Kidney (tissue), 14 donors: ENCODE data around the gene ROR1. TPM values are rescaled to one million over a fixed set of nuclear protein-coding genes. Genes with fewer than 3 reads are reported as not detected.
"Not testable (repeated sequence)": the region's sequence is repeated elsewhere in the genome, so short reads cannot be mapped to it uniquely, and the experiment has no call there.

Experiments used
- DNase-seq, 5 donors: peaks; one replicate each; pipeline ENCODE4 v3.0.0-alpha.2; 2013 to 2020
- FAIRE-seq: peaks from 2 replicates; lab custom pipeline; 2012; peaks lifted over from hg19 to GRCh38; lab: Jason Lieb, UNC
- H3K27ac ChIP-seq, 2 donors: one replicate each; pipeline ENCODE4 v1.7.0; 2013; ENCODE audit warnings: low read depth in 2 of 2, low read length in 2 of 2, inconsistent platforms in 1 of 2
- H3K27me3 ChIP-seq: one replicate; pipeline ENCODE4 v1.7.1; 2013; ENCODE audit warnings: low read length, inconsistent platforms; ENCODE audit not compliant: control insufficient read depth, insufficient read depth
- H3K36me3 ChIP-seq, 3 donors: one replicate each; pipeline versions ENCODE4 v1.7.0 to v1.7.1; 2013; ENCODE audit warnings: low read length in 3 of 3, control low read depth in 1 of 3, inconsistent platforms in 1 of 3; ENCODE audit not compliant: insufficient read depth in 3 of 3, control insufficient read depth in 2 of 3
- H3K4me1 ChIP-seq, 3 donors: one replicate each; pipeline versions ENCODE4 v1.7.0 to v1.7.1; 2013; ENCODE audit warnings: low read length in 3 of 3, inconsistent platforms in 1 of 3, low read depth in 1 of 3; ENCODE audit not compliant: control insufficient read depth in 2 of 3, insufficient read depth in 2 of 3
- H3K4me3 ChIP-seq, 3 donors: one replicate each; pipeline versions ENCODE4 v1.7.0 to v1.8.1; 2013; ENCODE audit warnings: low read length in 3 of 3, control low read depth in 1 of 3, inconsistent platforms in 1 of 3
- H3K9ac ChIP-seq, 3 donors: one replicate each; pipeline versions ENCODE4 v1.7.0 to v1.7.1; 2013; ENCODE audit warnings: low read length in 3 of 3, control low read depth in 1 of 3, inconsistent platforms in 1 of 3
- H3K9me3 ChIP-seq, 3 donors: one replicate each; pipeline versions ENCODE4 v1.7.0 to v1.7.1; 2013; ENCODE audit warnings: low read length in 3 of 3, control low read depth in 1 of 3, inconsistent platforms in 1 of 3; ENCODE audit not compliant: control insufficient read depth in 2 of 3, insufficient read depth in 1 of 3
- intact Hi-C: fragments of 100-400 bp; cut with DNase I; formaldehyde crosslinking; loops from one replicate; pipeline ENCODE4 v1.11.1; 2022
- polyA plus RNA-seq: library from polyadenylated mRNA; stranded (reverse); fragments of 350-450 nt; fragmentation: Illumina TruSeq; extraction: RNeasy Lipid Tissue Mini Kit (QIAGEN cat#74804); gene quantifications from one replicate; pipeline ENCODE4 v1.2.3, GENCODE V29; 2014; ENCODE audit warnings: low read depth, low replicate concordance; ENCODE audit not compliant: insufficient read depth
- total RNA-seq: library from RNA; stranded (reverse); fragmentation: NEBNext Ultra II Directional; extraction: Animal tissue kit (Norgen Biotek cat#: 25700); gene quantifications from one replicate; pipeline ENCODE4 v1.2.1, GENCODE V29; 2021
- TF ChIP-seq, protein P1 (sequence below): IDR thresholded peaks from 3 replicates; pipeline ENCODE4 v1.5.1; 2012; ENCODE audit warnings: mild to moderate bottlenecking, moderate library complexity, borderline replicate concordance; ENCODE audit not compliant: insufficient read depth; ENCODE audit errors: extremely low read depth
- donor health status: control.
- donor health status: control.
- donor health status: control.
- donor health status: control.
- donor health status: control.
- donor health status: DM: yes; HTN: yes; CAD: no.
- donor health status: Normal renal cell carcinoma (clear cell type).

ROR1 gene
- total and polyA plus RNA-seq, 2 donors from 2014 or later = 0.77 to 8.0 TPM

DNA sequence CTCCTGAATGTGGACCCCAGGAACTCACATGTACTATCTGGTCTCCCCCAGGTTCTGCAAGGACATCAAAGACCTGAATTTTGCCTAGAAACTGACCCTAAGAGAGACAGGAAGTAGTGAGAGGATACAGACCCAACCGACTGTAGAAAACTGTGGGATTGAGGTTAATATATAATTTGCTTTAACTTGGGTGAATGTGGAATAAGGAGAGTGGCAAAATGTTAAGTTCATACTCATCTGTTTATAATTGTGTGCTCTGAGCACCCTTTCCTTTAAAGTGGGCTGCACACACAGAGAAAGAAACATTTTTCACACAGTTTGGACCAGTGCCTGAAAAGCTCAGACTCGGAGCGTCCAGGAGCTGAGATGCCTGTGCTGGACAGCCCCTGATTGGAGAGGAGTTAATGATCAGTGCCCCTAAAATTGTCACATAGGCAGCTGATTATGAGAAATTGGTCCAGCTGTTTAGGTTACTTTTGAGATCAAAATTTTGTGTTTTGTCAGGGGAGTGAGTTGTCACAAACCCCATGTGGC, 37.2 kb downstream of the ROR1 start:
- FAIRE-seq = no peak
- peak in 1 of 5 donors; percentile 19 for DNase-seq
- no peak overlapping the region for H3K27ac ChIP-seq
- TF ChIP-seq, protein P1, sequence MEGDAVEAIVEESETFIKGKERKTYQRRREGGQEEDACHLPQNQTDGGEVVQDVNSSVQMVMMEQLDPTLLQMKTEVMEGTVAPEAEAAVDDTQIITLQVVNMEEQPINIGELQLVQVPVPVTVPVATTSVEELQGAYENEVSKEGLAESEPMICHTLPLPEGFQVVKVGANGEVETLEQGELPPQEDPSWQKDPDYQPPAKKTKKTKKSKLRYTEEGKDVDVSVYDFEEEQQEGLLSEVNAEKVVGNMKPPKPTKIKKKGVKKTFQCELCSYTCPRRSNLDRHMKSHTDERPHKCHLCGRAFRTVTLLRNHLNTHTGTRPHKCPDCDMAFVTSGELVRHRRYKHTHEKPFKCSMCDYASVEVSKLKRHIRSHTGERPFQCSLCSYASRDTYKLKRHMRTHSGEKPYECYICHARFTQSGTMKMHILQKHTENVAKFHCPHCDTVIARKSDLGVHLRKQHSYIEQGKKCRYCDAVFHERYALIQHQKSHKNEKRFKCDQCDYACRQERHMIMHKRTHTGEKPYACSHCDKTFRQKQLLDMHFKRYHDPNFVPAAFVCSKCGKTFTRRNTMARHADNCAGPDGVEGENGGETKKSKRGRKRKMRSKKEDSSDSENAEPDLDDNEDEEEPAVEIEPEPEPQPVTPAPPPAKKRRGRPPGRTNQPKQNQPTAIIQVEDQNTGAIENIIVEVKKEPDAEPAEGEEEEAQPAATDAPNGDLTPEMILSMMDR = no peak
- H3K9ac ChIP-seq = no peak overlapping the region
- H3K4me1 ChIP-seq = peaks cover 4 to 20% (median 12%) of the 10 kb centered on the region in 3 donors
- peaks cover 0 to 5% (median 0%) of the 10 kb centered on the region in 3 donors for H3K9me3 ChIP-seq
- intact Hi-C loops = no loop called here
- no peaks in the 10 kb centered on the region for H3K27me3 ChIP-seq
- H3K4me3 ChIP-seq = no peak overlapping the region
- no peaks in the 10 kb centered on the region for H3K36me3 ChIP-seq

DNA sequence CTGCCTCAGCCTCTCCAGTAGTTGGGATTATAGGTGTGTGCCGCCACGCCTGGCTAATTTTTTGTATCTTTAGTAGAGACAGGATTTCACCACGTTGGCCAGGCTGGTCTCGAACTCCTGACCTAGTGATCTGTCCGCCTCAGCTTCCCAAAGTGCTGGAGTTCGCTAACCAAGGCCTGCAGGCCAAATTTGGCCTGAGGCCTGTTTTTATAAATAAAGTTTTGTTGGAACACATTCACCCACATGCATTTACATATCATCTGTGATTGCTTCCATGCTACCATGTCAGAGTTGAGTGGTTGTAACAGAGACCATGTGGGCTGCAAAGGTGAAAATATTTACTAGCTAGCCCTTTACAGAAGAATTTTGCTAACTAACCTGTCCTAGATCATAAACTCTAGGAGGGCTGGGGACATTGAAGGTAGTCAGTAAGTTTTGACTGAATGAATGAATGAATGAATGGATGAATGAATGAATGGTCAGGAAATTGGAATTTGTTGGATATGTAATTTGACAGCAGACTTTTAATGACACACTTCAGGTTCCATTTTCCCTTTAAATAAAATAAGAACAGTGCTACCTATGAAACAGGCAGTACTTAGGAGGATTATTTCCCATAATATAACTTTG, 38.4 kb downstream of the ROR1 start:
- TF ChIP-seq, protein P1 = no peak
- H3K27me3 ChIP-seq = no peaks in the 10 kb centered on the region
- no peak overlapping the region for H3K27ac ChIP-seq
- H3K36me3 ChIP-seq = no peaks in the 10 kb centered on the region
- H3K4me3 ChIP-seq = no peak overlapping the region
- H3K9me3 ChIP-seq = peaks cover 0 to 5% (median 0%) of the 10 kb centered on the region in 3 donors
- DNase-seq (no peak), FAIRE-seq (no peak)
- no peak overlapping the region for H3K9ac ChIP-seq
- peaks cover 4 to 20% (median 14%) of the 10 kb centered on the region in 3 donors for H3K4me1 ChIP-seq
- intact Hi-C loops = no loop called here

DNA sequence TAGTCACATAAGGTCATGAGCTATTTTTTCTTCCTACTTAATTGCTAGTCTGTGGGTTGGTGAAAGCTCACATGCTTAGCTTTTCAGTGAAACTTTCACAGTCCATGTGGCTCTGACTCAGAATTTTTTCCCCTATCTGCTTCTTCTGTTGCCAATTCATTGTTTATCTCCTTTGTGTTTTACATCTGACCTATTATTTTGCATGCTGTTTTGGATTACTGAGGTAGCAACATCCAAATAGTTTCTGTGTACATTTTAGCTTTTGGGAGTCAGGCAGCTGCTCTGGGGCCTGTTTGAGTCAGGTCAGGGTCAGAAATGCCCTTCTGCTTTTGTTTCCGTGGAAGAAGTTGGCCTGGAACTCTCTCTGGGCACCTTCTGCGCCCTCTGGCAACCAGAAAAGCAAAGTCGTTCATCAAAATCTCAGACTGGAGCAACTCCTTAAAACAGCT, 40.0 kb downstream of the ROR1 start:
- no peak overlapping the region for H3K9ac ChIP-seq
- no peaks in the 10 kb centered on the region for H3K27me3 ChIP-seq
- TF ChIP-seq, protein P1 = no peak
- peaks cover 4 to 20% (median 14%) of the 10 kb centered on the region in 3 donors for H3K4me1 ChIP-seq
- no peaks in the 10 kb centered on the region for H3K36me3 ChIP-seq
- FAIRE-seq (no peak), DNase-seq (no peak)
- H3K9me3 ChIP-seq = no peaks in the 10 kb centered on the region
- peak overlapping the region in 1 of 2 donors; percentile 50 for H3K27ac ChIP-seq
- intact Hi-C loops = no loop called here
- H3K4me3 ChIP-seq = no peak overlapping the region

DNA sequence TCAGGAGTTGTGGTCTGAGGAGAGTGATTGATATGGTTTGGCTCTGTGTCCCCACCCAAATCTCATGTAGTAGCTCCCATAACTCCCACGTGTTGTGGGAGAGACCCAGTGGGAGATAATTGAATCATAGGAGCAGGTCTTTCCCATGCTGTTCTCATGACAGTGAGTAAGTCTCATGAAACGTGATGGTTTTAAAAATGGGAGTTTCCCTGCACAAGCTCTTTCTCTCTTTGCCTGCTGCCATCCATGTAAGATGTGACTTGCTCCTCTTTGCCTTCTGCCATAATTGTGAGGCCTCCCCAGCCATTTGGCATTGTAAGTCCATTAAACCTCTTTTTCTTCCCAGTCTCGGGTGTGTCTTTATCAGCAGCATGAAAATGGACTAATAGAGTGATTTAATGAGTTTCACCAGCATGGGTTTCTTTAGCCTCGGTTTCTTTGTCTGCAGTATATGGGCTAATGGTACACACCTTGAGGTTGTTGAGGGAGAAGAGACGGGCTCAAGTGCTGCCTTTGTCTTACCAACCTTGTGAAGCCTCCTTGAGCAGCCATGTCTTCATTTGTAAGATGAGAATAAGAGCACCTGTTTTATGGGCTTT, 42.5 kb downstream of the ROR1 start:
- DNase-seq, H3K9me3 ChIP-seq, intact Hi-C loops, H3K9ac ChIP-seq, H3K27me3 ChIP-seq, H3K4me3 ChIP-seq, H3K27ac ChIP-seq, FAIRE-seq, H3K36me3 ChIP-seq: not testable (repeated sequence)
- H3K4me1 ChIP-seq = peaks cover 0 to 11% (median 9%) of the 10 kb centered on the region in 3 donors
